Left forelimb (tissue), 1 donor: ENCODE data around the gene LAMP1.
"Not testable (repeated sequence)": the region's sequence is repeated elsewhere in the genome, so short reads cannot be mapped to it uniquely, and the experiment has no call there.

Experiments used
- DNase-seq: peaks from one replicate; pipeline ENCODE4 v3.0.0-alpha.2; 2018; ENCODE audit warnings: low spot score

Gene LAMP1

DNA sequence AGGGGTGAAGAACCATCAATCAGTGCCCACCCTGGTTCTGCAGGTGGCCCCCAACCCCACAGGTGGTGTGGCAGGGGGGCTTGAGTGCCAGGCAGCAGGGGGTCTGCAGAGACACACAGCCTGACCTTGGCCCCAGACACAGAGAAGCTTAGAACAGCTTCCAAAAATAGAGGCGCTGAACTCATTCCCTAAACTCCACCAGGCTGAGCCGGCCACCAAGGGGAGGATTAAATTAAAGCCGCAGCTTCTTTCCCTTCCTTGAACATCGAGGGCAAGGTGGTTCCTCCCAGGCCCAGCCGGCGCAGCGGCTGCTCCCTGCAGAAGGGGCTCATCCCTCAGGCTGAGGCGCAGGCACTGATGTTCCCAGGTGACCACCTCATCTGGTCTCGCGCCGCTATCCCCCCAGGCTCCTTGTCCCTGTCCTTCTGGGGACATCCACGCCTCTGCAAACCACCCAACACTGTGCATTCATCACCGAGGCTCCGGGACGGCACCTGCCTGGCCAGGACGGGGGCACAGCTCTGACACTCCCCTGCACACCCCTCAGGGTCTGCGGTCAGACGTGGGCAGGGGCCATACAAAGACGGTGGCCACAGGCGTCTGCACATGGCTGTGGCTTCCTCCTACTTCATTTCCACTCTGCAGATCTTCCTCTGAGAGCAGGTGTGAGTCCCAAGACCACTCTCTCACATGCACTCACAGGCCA is 30.9 kb downstream of the LAMP1 start:
- DNase-seq, result no peak

DNA sequence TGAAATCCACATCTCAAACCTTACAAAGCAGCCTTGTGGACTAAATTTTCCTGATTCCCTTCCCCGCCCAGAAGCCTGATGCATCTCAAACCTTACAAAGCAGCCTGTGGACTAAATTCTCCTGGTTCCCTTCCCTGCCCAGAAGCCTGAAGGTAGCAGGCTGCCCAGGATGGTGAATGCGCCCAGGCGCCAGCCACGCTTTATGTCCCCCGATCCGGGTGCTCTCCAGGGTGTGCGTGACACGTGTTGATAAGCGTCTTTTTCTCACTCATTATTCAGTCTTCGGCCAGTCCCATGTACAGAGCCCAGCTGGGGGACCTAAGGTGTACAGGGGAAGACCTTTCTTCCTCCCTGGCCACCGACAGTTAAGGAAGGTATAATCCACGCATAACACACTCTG is 31.8 kb downstream of the LAMP1 start:
- no peak for DNase-seq

DNA sequence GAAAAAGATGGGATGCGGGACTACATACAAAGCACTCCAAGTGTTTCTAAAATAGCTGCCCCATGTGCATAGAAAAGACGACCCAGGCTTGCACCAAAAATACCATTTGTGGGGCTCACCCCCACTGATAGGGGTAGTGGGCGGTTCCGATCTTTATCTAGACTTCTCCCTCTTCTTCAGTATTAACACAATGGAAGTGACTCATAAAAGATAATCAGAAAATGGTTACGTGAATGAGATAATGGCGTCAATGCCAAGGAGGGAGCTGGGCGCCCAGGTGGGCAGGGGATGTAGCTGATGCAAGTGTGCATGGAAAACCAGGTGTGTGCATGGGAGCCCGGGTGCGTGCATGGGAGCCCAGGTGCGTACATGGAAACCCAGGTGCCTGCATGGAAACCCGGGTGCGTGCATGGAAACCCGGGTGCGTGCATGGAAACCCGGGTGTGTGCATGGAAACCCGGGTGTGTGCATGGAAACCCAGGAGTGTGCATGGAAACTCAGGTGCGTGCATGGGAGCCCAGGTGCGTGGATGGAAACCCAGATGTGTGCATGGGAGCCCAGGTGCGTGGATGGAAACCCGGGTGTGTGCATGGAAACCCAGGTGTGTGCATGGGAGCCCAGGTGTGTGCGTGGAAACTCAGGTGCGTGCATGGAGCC is 32.7 kb downstream of the LAMP1 start:
- no peak for DNase-seq

DNA sequence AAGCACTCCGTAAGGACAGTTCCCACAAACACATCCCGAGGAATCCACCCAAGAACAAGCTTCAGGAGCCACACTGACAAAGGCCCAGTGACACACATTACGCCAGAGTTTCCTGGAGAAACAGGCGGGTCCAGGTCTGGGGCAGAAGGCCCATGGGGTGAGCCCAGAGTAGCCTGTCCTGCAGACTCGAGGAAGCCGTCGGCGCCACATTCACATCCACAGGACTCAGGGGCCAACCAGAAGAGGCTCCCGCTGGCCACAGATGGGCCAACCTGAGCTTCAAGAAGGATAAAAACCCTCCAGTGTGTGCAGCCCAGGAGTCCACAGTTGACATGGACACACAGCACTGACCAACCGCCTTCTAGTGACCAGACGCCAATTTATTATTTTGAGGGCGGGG is 35.6 kb downstream of the LAMP1 start:
- no peak for DNase-seq

DNA sequence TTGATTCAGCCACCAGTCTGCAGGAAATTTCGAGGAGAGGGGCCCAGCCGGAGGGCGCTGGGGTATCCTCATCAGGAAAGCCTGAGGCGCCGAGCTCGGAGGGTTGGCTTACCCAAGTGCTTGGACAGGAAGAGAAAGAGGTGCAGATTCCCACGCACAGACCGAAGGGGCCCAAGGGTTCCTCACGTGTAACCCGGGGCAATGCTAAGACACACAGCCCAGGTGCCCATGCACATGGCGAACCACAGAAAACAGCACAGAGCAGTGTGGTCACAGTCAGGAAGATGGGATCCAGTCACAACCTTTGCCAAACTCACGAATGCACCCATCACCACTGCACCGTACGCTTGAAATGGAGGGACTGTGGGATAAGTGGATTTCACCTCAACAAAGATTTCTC is 36.0 kb downstream of the LAMP1 start:
- no peak for DNase-seq

DNA sequence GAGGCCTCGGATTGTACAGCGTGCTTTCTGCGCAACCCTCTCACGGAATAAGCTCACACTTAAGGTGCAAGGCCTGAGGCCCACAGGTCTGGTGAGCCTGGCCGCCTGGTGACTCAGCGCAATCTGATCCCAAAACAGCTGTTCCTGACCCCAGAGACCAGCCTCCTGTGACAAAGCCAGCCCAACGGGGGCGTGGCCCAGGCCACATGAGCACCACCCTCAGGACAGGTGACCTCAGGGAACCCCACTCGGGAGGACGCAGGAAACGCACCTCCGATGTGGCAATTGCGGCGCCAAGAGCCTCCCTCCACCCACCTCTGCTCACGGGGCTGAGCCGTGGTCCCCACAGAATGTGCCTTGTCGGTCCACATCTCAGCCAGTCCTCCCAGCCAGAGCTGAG is 40.5 kb downstream of the LAMP1 start:
- no peak for DNase-seq

DNA sequence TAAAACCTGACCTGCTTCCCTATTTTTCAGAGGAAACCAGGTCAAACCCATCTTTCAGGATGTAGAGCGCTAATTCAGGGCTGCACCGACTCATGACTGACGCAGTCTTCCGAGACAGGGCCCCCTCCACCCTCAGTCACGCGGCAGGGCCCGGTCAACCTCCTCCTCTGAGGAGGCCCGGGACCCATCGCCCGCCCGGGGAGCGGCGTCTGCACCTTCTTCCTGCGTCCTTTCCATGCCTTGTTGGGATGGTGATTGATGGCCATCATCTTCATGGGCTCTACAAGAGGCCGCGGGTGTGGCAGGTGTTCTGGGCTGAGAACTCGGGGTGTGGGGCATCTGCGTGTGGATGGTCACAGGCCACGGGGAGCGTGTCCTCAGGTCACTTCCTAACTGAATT is 40.9 kb downstream of the LAMP1 start:
- no peak for DNase-seq

DNA sequence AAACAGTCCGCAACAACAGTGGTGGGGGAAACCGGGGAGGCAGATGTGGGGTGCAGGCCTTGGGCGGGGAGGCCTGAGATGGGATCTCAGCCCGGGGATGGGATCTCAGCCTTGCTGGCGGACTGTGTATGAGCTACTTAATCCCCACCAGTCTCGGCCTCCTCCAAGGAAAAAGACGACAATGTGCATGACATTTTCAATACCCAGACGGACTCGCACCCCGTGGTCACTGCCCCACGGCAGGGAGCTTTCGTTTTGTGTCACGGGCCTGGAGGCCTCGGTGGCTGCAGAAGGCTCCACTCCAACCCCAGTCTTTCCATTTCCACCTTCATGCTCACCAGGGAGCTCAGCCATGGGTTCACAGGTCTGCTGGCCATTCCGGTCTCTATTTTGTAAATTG is 41.4 kb downstream of the LAMP1 start:
- DNase-seq, result no peak

DNA sequence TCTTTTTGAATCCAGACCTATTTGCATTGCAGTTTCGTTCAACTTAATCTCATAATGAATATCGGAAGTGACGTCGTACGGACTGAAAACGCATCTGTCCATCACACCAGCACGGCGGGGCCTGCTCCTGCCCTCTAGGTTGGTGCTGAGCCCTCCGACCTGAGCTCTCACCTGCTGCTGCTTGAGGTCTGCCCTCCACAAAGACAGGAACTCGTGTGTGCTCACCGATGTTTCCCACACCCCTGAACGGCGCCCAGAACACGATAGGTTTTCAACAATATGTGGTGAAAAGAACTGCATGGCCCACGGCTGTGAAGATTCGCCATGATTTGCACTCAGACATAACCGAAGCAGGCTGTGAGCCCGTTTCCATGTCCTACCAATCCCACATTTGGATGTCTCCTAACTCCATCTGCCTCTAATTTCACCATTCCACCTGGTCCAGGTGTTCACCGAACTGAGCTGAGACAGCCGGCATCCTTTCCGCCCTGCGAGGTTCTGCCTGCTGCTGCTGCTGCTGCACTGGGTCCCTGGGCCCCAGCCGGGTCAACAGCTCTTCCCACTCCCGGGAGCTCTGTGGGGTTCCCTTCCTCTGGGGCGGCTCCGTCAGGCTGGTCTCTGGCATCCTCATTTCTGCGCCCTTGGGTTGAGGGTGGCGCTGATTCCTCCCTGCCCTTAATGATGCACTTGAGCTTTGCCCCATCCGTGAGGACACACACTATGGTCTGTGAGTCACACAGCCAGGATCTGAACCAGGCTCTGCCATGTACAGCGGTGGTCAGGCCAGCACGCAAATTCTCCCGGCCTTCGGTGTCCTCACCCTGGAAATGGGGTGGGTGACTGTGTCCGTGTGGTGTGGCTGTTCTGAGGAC is 46.0 kb downstream of the LAMP1 start:
- DNase-seq, result no peak

DNA sequence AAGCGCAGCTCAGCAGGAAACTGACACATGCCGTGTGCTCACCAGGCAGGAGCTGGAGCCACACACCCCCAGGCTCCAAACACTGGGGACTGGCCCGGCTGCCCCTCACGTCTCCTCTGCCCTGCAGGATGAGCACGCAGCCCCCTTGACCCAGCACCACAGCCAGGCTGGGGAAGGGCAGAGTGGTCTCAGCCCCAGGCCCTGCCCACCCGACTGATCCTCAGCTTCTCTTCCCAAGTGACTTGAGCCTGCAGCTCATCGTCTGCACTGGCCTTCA is 46.6 kb downstream of the LAMP1 start:
- no peak for DNase-seq

DNA sequence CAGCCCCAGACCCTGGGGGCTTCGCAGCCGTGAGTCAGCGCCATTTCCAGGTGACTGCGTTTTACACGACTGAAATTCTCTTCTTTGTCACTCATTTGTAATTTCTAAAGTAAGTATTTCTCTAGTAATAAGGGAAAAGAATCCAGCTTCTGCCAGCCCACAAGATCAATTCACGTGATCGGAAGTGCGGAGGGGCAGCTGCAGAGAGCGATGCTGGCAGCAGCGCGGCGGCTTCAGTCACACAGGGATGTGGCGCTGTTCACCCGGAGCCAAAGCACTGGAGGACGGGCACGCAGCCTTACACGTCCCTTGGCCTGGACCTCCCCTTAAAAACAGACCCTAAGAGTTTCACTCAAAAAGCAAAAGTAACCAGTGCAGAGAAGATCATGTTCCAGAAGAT is 48.4 kb downstream of the LAMP1 start:
- no peak for DNase-seq

DNA sequence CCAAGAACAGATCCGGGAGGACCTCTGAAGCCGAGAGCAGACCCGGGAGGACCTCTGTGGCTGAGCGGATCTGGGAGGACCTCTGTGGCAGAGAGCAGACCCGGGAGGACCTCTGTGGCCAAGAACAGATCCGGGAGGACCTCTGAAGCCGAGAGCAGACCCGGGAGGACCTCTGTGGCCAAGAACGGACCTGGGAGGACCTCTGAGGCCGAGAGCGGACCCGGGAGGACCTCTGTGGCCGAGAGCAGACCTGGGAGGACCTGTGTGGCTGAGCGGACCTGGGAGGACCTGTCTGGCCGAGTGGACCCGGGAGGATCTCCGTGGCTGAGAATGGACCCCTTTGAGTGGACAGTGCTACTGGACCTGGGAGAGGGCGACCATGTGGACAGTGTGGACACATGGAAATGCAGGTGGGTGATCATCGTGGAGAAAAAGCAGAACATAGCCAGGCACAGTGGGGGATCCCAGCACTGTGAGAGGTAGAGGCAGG is 50.7 kb downstream of the LAMP1 start:
- DNase-seq, result not testable (repeated sequence)

DNA sequence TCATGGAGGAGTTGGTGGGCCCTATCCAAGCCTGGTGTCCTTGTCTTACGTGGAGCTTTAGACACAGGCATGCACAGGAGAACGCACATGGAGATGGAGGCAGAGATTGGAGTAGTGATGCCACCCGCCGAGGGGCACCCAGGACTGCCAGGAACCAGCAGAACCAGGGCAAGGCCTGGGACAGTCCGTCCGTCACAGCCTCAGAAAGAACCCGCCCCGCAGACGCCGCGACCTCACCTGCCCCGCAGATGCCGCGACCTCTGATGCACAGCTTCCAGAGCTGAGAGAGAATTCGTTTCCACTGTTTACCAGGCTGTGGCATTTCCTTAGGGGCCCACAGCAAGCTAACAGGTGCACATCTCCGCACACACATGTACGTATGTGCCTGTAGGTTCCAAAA is 51.6 kb downstream of the LAMP1 start:
- no peak for DNase-seq

DNA sequence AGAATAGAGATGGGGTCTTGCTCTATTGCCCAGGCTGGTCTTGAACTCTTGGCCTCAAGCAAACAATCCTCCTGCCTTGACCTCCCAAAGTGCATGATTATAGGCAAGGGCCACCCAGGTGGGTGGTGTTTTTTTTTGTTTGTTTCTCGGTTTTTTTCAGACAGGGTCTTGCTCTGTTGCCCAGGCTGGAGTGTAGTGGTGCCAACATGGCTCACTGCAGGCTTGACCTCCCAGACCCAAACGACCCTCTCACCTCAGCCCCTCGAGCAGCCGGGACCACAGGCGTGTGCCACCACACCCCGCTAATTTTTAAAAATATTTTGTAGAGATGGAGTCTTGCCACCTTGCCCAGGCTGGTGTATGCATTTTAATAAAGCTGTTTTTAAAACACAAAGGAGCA is 52.0 kb downstream of the LAMP1 start:
- no peak for DNase-seq

DNA sequence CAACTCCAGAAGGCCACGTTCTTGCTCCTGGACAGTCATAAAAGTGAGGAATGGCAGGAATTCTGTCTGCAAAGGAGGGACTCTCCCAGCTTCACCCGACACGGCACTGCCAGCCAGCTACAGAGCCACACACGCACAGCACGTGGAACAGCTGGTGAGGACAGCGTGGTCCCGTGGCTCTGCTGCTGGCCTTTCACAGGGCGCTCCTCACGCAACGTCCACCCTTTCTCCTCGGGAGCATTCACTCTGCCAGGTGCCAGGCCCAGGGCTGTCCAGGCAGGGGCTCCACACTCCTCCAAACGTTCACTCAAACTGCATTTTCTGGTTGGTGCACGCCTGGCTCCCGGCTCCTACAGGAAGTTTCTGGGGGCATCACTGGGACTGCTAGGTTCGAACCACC is 52.5 kb downstream of the LAMP1 start:
- DNase-seq, result no peak

DNA sequence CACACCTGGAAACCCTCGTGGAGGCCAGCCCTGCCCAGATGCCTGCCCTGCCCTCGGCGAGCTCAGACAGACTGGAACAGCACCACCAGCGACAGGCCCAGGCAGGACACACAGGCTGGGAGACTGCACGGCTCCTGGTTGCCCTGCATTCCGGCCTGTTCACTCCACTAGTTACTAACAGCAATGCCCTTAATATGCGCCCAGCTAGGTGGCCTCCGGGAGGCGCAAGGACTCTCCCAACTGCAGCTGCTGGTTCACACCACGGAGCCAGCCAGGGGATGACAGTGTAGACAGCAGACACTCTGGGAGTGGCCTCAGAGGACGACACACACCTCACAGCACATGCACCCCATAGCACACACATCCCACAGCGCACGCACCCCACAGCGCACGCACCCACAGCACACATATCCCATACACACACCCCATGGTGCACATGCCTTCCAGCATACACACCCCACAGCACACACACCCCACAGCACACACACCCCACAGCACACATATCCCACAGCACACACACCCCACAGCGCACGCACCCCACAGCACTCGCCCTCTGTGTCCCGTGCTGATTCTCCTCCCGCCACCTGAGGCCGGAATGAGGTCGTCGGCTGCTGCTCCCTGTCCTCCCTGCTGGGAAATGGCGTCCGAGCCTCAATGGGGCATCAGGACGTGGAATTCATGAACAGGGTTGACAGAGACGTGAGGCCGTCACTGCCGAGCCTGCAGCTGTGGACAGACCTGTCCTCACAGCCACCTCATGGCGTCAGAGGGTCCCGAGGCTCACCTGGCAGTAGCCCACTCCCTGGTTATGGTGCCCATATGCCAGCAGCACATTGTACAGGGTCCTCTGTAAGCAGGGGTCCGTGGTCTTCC is 53.3 kb downstream of the LAMP1 start:
- DNase-seq, result no peak

DNA sequence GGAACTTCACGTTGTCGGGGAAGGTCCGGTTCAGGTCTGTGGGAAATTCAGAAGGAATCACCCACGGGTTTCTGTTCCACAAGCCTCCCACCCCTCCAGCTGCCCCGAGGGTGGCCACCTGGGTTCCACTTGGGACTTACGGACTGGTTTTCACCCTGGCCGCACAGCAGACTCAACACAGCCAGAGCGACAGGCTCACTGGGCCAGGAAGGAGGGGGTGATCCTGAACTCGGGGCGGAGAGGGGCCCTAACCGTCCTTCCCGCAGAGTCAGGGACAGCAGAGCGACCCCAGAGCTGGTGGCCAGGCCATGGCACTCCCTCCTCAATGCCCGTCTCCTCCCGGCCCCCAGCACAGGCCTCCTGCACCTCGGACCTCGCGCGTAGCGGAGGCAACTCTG is 53.9 kb downstream of the LAMP1 start:
- DNase-seq, result no peak

DNA sequence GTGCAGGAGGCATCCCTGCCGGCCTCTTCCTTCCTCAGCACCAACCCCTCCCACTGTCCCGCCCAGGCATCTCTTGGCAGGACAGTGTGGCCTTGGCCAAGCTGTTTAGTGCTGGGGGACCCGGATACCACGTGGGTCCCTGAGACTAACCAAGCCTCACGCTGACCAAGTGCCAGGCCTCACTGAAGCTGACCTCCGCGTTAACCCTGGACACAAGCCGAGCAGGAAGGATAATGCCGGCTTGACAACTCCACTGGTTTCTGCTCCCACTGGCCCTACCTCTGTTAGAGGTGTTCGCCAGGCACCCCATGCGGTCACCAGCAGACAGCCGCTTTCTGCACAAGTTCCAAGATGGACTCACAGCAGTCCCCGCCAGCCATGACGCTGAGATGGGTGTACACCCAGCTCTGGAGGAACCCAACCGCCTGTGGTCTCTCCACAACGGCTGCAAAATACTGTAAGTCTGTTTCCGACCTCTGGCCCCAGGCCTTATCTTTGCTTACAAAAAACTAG is 54.5 kb downstream of the LAMP1 start:
- no peak for DNase-seq

DNA sequence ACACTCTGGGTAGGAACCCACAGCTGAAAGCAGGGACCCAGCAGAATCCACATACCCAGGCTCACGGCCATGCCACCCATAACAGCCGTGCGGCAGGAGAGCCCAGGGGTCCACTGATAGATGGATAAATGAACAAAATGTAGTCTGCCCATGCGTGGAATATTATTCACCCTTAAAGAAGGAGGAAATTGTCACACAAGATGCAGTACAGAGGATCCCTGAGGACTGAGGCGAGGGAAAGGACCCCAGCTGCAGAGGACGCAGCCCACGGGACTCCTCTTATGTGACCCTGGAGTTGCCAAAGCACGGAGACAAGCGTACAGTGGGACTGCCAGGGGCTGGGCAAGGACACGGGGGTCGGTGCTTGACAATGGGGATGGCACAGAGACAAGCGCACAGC is 56.2 kb downstream of the LAMP1 start:
- no peak for DNase-seq

DNA sequence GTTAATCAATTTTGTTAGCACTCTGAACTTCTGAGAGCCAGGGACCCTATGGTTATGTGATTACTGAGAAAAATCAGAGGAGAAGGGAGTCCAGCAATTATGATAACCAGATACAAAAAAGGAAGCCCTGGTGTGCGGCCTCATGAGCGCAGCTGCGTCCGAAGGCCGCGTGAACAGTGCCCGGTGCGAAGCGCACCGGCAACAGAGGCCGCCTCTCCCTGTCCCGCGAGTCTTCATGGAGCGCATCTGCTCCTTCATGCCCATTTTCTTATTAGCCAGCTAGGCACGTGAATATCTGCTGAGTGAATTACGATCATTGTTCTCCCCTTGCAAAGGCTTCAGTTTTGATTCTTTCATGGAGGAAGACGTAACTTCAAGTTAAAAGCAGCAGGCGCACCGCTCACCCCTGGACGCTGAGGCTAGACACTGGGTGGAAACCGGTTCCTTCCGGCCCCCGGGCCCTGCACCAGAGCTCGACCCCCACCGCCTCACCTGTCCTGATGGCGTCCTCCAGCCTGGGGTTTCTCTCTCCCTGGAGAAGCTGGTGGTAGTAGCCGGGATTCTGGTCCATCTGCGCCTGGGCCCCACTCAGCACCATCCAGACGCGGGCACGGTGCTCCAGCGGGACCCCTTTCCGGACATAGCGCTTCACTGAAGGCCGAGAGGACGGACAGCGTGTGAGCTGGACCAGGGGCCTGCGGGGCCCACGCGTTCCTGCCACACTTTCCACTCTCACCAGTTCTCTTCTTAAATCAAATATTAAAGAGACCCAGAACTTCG is 58.0 kb downstream of the LAMP1 start:
- no peak for DNase-seq

DNA sequence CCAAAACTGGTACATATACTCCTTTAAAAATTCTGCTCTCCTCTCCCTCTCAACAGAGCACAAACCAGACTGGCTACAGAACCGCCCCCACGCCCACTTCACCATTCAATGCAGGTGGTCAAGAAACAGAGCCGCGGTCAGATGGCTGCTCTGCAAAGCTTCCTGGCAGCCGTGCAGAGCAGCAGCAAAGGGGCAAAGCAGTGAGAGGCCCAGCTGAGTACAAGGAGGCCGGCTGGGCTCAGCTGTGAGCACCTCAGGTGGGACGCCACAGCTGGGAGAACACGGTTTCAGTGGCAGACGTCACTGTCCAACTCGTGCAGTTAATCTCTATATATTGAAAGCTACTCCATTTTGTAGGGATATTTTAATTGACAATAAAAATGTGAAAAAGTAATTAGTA is 58.6 kb downstream of the LAMP1 start:
- DNase-seq, result no peak
